ENCODE data around the gene FBXO21. TPM values are rescaled to one million over a fixed set of nuclear protein-coding genes. Genes with fewer than 3 reads are reported as not detected.

Gene FBXO21
- polyA plus RNA-seq, 4 donors: 58.0 to 64.6 (median 62.3) TPM

DNA sequence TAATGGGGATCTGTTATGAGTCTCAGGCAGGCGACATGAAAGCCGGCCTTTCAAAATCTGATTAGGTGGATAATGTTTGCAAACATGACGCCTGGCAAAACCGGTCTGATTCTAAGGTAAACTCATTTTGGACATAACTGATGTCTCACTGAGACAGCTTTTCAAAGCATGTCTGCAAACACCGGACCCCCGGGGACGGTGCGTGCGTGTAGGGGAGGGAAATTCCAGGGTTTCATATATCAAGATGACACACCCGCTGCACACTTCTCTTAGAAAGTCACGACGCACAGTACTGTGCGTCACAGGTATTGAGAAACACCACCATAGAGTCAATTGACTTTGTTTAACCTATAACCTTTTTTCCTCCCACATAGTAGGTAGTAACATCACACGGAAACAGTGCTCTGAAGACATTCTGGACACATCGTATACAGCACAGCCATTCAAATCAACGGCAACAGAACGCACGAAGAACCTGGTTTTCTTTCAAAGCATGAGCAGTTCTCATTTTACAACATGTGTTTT is 47.2 kb downstream of the FBXO21 start:
- DNase-seq (ENCODE audit: low read depth in 4 of 4, low spot score in 2 of 4): peak in 1 of 4 donors; percentile 24

GRCh38 chr12:117142094-117142493 is 48.2 kb downstream of the FBXO21 start:
- DNase-seq (ENCODE audit: low read depth in 4 of 4, low spot score in 2 of 4): no peak

GRCh38 chr12:117141097-117141898 is 49.0 kb downstream of the FBXO21 start:
- DNase-seq (ENCODE audit: low read depth in 4 of 4, low spot score in 2 of 4): no peak

DNA sequence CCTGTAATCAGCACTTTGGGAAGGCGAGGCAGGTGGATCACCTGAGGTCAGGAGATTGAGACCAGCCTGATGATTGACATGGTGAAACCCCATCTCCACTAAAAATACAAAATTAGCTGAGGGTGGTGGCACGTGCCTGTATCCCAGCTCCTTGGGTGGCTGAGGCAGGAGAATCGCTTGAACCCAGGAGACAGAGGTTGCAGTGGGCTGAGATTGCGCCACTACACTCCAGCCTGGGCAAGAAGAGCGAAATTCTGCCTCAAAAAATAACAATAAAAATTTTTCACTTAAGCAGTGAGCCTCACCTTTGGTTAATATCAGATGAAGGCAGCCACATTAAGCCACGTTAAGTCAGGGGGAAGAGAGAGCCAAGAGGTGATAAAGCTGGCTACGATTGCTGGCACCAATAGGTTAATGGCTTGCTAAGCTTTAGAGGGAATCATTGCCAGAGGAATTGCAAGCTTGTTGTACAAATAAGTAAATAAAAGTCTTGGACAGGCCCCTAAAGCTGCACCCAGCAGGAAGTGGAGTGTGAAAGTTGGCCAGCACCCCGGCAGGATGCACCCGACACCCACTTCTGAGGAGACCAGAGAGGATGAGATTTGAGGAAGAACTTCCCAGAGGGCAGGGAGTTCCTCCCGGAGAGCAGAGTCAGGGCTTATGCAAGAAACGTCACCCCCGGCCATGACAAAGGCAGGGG is 49.7 kb downstream of the FBXO21 start:
- no peak for DNase-seq (ENCODE audit: low read depth in 4 of 4, low spot score in 2 of 4)

GRCh38 chr12:117139025-117139717 is 51.1 kb downstream of the FBXO21 start:
- DNase-seq (ENCODE audit: low read depth in 4 of 4, low spot score in 2 of 4): no peak

GRCh38 chr12:117134721-117135120 is 55.5 kb downstream of the FBXO21 start:
- no peak for DNase-seq (ENCODE audit: low read depth in 4 of 4, low spot score in 2 of 4)

DNA sequence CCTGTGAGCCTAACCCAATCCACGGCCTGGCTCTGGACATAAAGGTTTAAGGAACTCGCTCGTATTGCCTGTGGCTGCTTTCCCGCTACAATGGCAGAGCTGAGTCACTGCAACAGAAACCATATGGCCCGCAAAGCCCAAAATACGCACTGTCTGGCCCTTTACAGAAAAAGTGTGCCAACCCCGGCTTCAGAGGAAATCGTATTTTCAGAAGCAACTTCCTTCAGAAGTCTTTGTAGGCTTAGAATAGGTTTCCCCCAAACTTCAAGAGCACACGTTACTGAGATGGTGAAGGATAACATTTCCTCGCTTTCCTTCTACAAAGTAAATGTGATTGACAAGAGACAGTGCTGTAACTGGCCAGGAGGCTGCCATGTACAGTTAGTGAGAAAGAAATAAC is 56.2 kb downstream of the FBXO21 start:
- no peak for DNase-seq (ENCODE audit: low read depth in 4 of 4, low spot score in 2 of 4)

DNA sequence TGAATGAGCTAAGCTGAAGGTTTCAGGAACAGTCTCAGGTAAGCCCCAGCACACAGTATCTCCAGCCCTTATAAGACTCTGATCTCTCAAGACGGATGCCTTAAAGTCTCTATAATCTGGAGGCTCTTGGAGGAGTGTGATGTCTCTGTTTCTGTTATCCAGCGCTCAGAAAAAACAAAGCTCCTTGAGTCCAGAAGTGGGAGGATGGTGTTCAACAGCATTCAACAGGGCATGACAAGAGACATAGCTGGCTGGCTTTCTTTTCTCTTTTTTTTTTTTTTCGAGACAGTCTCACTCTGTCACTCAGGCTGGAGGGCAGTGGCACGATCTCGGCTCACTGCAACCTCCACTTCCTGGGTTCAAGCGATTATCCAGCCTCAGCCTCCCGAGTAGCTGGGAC is 59.5 kb downstream of the FBXO21 start:
- no peak for DNase-seq (ENCODE audit: low read depth in 4 of 4, low spot score in 2 of 4)

- no peak for DNase-seq (ENCODE audit: low read depth in 4 of 4, low spot score in 2 of 4)
These were observed 60.9 kb downstream of the FBXO21 start for GRCh38 chr12:117129391-117129790.

GRCh38 chr12:117127933-117128823 is 62.1 kb downstream of the FBXO21 start:
- DNase-seq (ENCODE audit: low read depth in 4 of 4, low spot score in 2 of 4): no peak

GRCh38 chr12:117126335-117126734 is 63.9 kb downstream of the FBXO21 start:
- DNase-seq (ENCODE audit: low read depth in 4 of 4, low spot score in 2 of 4): no peak

GRCh38 chr12:117125767-117126166 is 64.5 kb downstream of the FBXO21 start:
- no peak for DNase-seq (ENCODE audit: low read depth in 4 of 4, low spot score in 2 of 4)

GRCh38 chr12:117125272-117125613 is 65.0 kb downstream of the FBXO21 start:
- DNase-seq (ENCODE audit: low read depth in 4 of 4, low spot score in 2 of 4): no peak

GRCh38 chr12:117124421-117125271 is 65.6 kb downstream of the FBXO21 start:
- no peak for DNase-seq (ENCODE audit: low read depth in 4 of 4, low spot score in 2 of 4)

DNA sequence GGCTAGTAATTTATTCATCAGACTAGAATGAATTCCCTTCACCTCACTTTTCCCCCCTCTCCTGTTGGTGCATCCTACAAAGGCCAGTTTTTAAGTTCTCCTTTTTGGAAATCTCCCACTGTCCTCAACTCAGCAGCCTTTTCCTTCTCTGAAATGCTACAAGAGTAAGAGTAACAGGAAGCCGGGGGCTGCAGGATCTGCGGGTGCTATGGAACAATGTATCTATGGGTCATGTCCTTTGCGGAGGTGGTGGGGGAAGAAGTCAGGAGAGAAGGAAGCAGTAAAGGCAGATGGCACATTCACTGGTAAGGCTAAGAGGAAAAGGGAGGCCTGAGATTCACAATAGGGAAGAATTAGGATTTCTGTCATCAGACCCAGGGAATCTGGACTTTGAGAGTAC is 68.8 kb downstream of the FBXO21 start:
- DNase-seq (ENCODE audit: low read depth in 4 of 4, low spot score in 2 of 4): no peak

DNA sequence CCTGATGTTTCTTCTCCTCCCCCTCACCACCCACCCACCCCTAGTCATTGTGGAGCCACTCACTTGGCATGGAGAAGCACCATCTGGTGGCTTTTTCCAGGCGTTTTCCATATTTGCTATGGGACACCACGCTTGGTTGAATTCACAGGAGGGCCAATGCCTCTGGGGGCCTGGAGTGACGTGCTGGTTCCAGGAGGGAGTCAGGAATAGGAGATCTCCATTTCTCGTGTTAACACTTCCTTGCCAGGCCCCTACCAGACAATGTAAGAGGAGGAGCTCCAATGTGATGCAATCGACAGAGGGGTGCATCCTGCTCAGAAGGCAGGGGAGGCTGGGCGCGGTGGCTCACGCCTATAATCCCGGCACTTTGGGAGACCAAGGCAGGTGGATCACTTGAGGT is 69.5 kb downstream of the FBXO21 start:
- no peak for DNase-seq (ENCODE audit: low read depth in 4 of 4, low spot score in 2 of 4)

- DNase-seq (ENCODE audit: low read depth in 4 of 4, low spot score in 2 of 4): no peak
These were observed 70.6 kb downstream of the FBXO21 start for GRCh38 chr12:117119592-117120198.

DNA sequence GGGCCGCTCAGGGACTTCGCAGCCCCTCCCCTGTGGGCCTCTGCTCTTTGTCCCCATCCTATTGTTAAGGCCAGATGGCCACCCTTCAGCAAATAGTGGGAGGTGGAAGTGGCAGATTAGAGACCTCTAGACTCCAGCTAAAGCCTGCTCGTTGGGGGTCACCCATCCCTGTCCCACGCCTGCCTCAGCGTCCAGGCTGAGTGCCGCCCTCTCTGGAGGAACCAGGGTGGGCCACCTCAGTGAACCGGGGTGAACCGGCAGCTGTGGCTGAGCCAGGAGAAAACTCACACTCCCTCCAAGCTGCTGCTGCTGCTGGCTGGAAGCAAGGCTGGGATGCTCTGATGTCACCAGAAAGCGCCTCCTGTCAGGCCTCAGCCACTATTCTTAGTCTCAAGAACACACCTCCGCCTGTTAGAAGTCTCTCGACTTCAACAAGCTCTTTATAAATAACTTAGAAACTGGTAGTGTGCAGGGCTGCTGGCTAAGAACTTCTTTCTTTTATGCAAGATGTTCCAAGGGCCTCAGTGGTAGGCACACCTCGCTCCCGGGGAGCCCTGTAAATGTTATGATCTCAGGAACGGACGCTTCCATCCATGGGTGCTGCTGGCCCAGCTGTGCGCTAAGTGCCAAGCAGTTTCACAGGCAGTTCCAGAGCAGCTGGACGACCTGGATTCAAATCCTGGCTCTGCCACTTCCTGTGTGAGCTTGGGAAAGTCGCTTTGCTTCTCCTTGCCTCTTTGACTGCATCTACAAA is 71.3 kb downstream of the FBXO21 start:
- DNase-seq (ENCODE audit: low read depth in 4 of 4, low spot score in 2 of 4): no peak

All from left renal cortex interstitium (tissue), 4 donors.